Fibroblast of lung (primary cell): Measurements from ENCODE around the gene NDUFV2. TPM values are rescaled to one million over a fixed set of nuclear protein-coding genes. Genes with fewer than 3 reads are reported as not detected.

Experiments
- DNase-seq, 2 donors: peaks; one replicate each; pipeline versions ENCODE4 v3.0.0 to v3.0.0-alpha.2; 2010; ENCODE audit warnings: low read depth in 2 of 2
- H2AFZ ChIP-seq: 2 replicates; pipeline ENCODE4 v1.5.1; 2012; ENCODE audit warnings: low read length, control low read depth, inconsistent platforms
- H3K27ac ChIP-seq: 2 replicates; pipeline ENCODE4 v1.5.1; 2011; ENCODE audit warnings: low read length, control low read depth; ENCODE audit not compliant: insufficient read depth
- H3K27me3 ChIP-seq: 2 replicates; pipeline ENCODE4 v1.5.1; 2011; ENCODE audit warnings: mild to moderate bottlenecking, low read length; ENCODE audit not compliant: control insufficient read depth, insufficient read depth
- H3K36me3 ChIP-seq: 2 replicates; pipeline ENCODE4 v1.5.1; 2011; ENCODE audit warnings: low read length; ENCODE audit not compliant: control insufficient read depth, insufficient read depth
- H3K4me1 ChIP-seq: 2 replicates; pipeline ENCODE4 v1.5.1; 2011; ENCODE audit warnings: low read length; ENCODE audit not compliant: control insufficient read depth, insufficient read depth; ENCODE audit errors: extremely low read depth
- H3K4me2 ChIP-seq: 2 replicates; pipeline ENCODE4 v1.5.1; 2011; ENCODE audit warnings: low read length, control low read depth; ENCODE audit not compliant: insufficient read depth; ENCODE audit errors: extremely low read depth
- H3K4me3 ChIP-seq, 4 experiments: fragments of 200-600 bp in 1 of 4; sonication (generic) in 1 of 4; replicated peaks in 1 of 4; 2 replicates each; pipeline ENCODE4 v1.5.1; 2011 to 2016; ENCODE audit warnings: low read length in 4 of 4, low read depth in 3 of 4, mild to moderate bottlenecking in 3 of 4, control low read depth in 2 of 4, inconsistent platforms in 1 of 4, mixed read lengths in 1 of 4; ENCODE audit not compliant: insufficient read depth in 1 of 4; ENCODE audit errors: control extremely low read depth in 1 of 4
- H3K79me2 ChIP-seq: 2 replicates; pipeline ENCODE4 v1.5.1; 2012; ENCODE audit warnings: mild to moderate bottlenecking, low read length, inconsistent platforms; ENCODE audit not compliant: control insufficient read depth, insufficient read depth
- H3K9ac ChIP-seq: 2 replicates; pipeline ENCODE4 v1.5.1; 2011; ENCODE audit warnings: mild to moderate bottlenecking, low read length, control low read depth; ENCODE audit not compliant: insufficient read depth
- H3K9me3 ChIP-seq: 2 replicates; pipeline ENCODE4 v1.5.1; 2012; ENCODE audit warnings: low read depth, low read length; ENCODE audit not compliant: control insufficient read depth, insufficient read depth
- H4K20me1 ChIP-seq: 2 replicates; pipeline ENCODE4 v1.5.1; 2011; ENCODE audit warnings: low read length; ENCODE audit not compliant: control insufficient read depth, insufficient read depth; ENCODE audit errors: extremely low read depth
- CTCF ChIP-seq, 2 donors: IDR thresholded peaks in 1 of 2; conservative IDR thresholded peaks in 1 of 2; 1 replicate in 1 of 2; 2 replicates in 1 of 2; pipeline ENCODE4 v1.5.1; 2011 to 2012; ENCODE audit warnings: low read length in 2 of 2, control low read depth in 1 of 2, inconsistent platforms in 1 of 2, low read depth in 1 of 2, mild to moderate bottlenecking in 1 of 2
- EZH2 ChIP-seq: IDR thresholded peaks from 2 replicates; pipeline ENCODE4 v1.5.1; 2012; ENCODE audit warnings: low read length, control low read depth, mild to moderate bottlenecking; ENCODE audit errors: missing control alignments
- polyA plus RNA-seq, 2 donors: library from polyadenylated mRNA; depleted of rRNA in 1 of 2; stranded (reverse) in 1 of 2; unstranded in 1 of 2; fragments of >200 nt; gene quantifications; 2 replicates each; pipeline ENCODE4 v1.2.1, GENCODE V29; 2011 to 2012; ENCODE audit warnings: missing spikeins in 1 of 2
- total RNA-seq: library from RNA; depleted of rRNA; stranded (reverse); fragments of >200 nt; gene quantifications from 2 replicates; pipeline ENCODE4 v1.2.1, GENCODE V29; 2014

The NDUFV2 gene
- total and polyA plus RNA-seq, 2 donors (not counting 1 experiment from before 2014, with no cell fraction given), result 97.3 to 133 TPM

GRCh38 chr18:9101730-9102507, 580 bp upstream of the NDUFV2 start:
- H3K27ac ChIP-seq, result peak overlapping the region; percentile 86
- H3K9ac ChIP-seq, result peak overlapping the region; percentile 67
- peaks cover 7% of the 10 kb centered on the region for H3K4me1 ChIP-seq
- peaks cover 43% of the 10 kb centered on the region for H3K79me2 ChIP-seq
- no peaks in the 10 kb centered on the region for H3K27me3 ChIP-seq
- H3K4me3 ChIP-seq, result peak overlapping the region; percentile 48 to 90 (median 74)
- DNase-seq, result peak; percentile 76 to 84
- no peak overlapping the region for H2AFZ ChIP-seq
- H4K20me1 ChIP-seq, result no peaks in the 10 kb centered on the region
- H3K4me2 ChIP-seq, result peak overlapping the region; percentile 71
- TF ChIP-seq EZH2 (no peak), CTCF (conservative IDR thresholded peaks at IDR 0.05 in 1 of 2, IDR thresholded peaks at IDR 0.05 in 1 of 2; ENCODE audit: low read depth in 1 of 2, low read length in 2 of 2) (no peak)
- H3K9me3 ChIP-seq, result no peaks in the 10 kb centered on the region
- no peaks in the 10 kb centered on the region for H3K36me3 ChIP-seq

- Histone ChIP-seq H3K4me2 (peak overlapping the region; percentile 68), H4K20me1 (no peaks in the 10 kb centered on the region), H3K27me3 (no peaks in the 10 kb centered on the region), H3K79me2 (peaks cover 59% of the 10 kb centered on the region), H3K9ac (peak overlapping the region; percentile 85), H3K4me1 (peaks cover 8% of the 10 kb centered on the region), H3K27ac (peak overlapping the region; percentile 86), H3K4me3 (peak overlapping the region; percentile 43 to 89 (median 74)), H3K36me3 (no peaks in the 10 kb centered on the region), H3K9me3 (no peaks in the 10 kb centered on the region), H2AFZ (no peak overlapping the region)
- TF ChIP-seq CTCF (conservative IDR thresholded peaks at IDR 0.05 in 1 of 2, IDR thresholded peaks at IDR 0.05 in 1 of 2; ENCODE audit: low read depth in 1 of 2, low read length in 2 of 2), result peak in 1 of 2 donors; percentile 21
- no peak for TF ChIP-seq EZH2
- peak in 1 of 2 donors; percentile 64 for DNase-seq
Observed at GRCh38 chr18:9103376-9103873, 926 bp downstream of the NDUFV2 start.

DNA sequence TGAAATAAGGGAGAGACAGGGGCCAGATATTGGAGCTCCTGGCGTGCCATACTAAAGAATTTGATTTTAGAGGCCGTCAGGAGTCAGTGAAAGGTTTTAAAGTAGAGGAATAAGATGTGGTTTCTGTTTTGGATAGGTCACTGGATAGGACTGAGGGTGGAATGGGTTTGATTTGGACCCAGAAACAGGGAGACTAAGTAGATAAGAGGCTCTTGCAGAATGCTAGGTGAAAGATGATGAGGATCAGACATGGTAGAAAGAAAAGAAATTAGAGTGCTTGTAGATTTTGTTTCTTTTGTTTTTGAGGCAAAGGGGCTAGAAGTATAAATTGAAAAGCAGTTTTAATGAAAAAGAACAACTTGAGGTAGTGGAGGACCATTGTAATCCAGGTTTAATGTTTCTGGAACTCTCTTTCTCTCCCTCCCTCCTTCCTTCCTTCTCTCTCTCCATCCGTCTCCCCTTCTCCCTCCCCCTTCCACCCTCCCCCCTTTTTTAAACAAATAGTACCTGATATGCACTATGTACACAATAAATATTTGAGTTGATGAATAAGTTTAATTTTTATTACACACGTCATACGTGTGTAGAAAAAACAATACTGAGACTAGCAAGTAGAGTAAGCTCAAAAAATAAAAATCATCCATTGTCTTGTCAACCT, 1.9 kb downstream of the NDUFV2 start:
- peak overlapping the region; percentile 88 for H3K4me2 ChIP-seq
- H3K4me3 ChIP-seq, result peak overlapping the region; percentile 43 to 89 (median 74)
- H3K79me2 ChIP-seq, result peaks cover 67% of the 10 kb centered on the region
- peak overlapping the region; percentile 86 for H3K27ac ChIP-seq
- DNase-seq, result no peak
- no peak overlapping the region for H2AFZ ChIP-seq
- H3K9me3 ChIP-seq, result no peaks in the 10 kb centered on the region
- H3K27me3 ChIP-seq, result no peaks in the 10 kb centered on the region
- no peak overlapping the region for H3K9ac ChIP-seq
- H4K20me1 ChIP-seq, result no peaks in the 10 kb centered on the region
- H3K36me3 ChIP-seq, result no peaks in the 10 kb centered on the region
- TF ChIP-seq CTCF (conservative IDR thresholded peaks at IDR 0.05 in 1 of 2, IDR thresholded peaks at IDR 0.05 in 1 of 2; ENCODE audit: low read depth in 1 of 2, low read length in 2 of 2) (no peak), EZH2 (no peak)
- H3K4me1 ChIP-seq, result peaks cover 13% of the 10 kb centered on the region
